Astrocyte (in vitro differentiated cells and primary cell): ENCODE results near the gene DCLK2. TPM values are rescaled to one million over a fixed set of nuclear protein-coding genes. Genes with fewer than 3 reads are reported as not detected.

ENCODE experiments used
- DNase-seq: peaks from one replicate; pipeline ENCODE4 v3.0.0-alpha.2; 2010; ENCODE audit warnings: low read depth
- FAIRE-seq: peaks from 2 replicates; lab custom pipeline; 2011; peaks lifted over from hg19 to GRCh38; lab: Jason Lieb, UNC
- H2AFZ ChIP-seq: 2 replicates; pipeline ENCODE4 v1.6.0; 2012; ENCODE audit warnings: low read depth, low read length, inconsistent platforms
- H3K27ac ChIP-seq: 2 replicates; pipeline ENCODE4 v1.5.1; 2011; ENCODE audit warnings: low read depth, low read length, inconsistent platforms
- H3K27me3 ChIP-seq: 2 replicates; pipeline ENCODE4 v1.6.0; 2011; ENCODE audit warnings: low read length, inconsistent platforms; ENCODE audit not compliant: insufficient read depth
- H3K36me3 ChIP-seq: 2 replicates; pipeline ENCODE4 v1.5.1; 2011; ENCODE audit warnings: low read length, inconsistent platforms; ENCODE audit not compliant: insufficient read depth
- H3K4me1 ChIP-seq: 2 replicates; pipeline ENCODE4 v1.5.1; 2011; ENCODE audit warnings: low read length, inconsistent platforms; ENCODE audit not compliant: insufficient read depth
- H3K4me2 ChIP-seq: 2 replicates; pipeline ENCODE4 v1.6.0; 2012; ENCODE audit warnings: low read length, inconsistent platforms
- H3K4me3 ChIP-seq: 2 replicates; pipeline ENCODE4 v1.5.1; 2011; ENCODE audit warnings: low read depth, mild to moderate bottlenecking, low read length, inconsistent platforms; ENCODE audit not compliant: insufficient read depth
- H3K79me2 ChIP-seq: 2 replicates; pipeline ENCODE4 v1.6.0; 2012; ENCODE audit warnings: mild to moderate bottlenecking, low read length, inconsistent platforms; ENCODE audit not compliant: insufficient read depth
- H3K9ac ChIP-seq: 2 replicates; pipeline ENCODE4 v1.6.0; 2012; ENCODE audit warnings: mild to moderate bottlenecking, low read length, inconsistent platforms
- H3K9me3 ChIP-seq: 2 replicates; pipeline ENCODE4 v1.5.1; 2012; ENCODE audit warnings: low read depth, mild to moderate bottlenecking, low read length, inconsistent platforms; ENCODE audit not compliant: insufficient read depth
- H4K20me1 ChIP-seq: 2 replicates; pipeline ENCODE4 v1.6.0; 2012; ENCODE audit warnings: low read length, inconsistent platforms; ENCODE audit not compliant: insufficient read depth
- H3K27ac Mint-ChIP-seq: one replicate; pipeline ENCODE4 v1.8.0; 2021; ENCODE audit warnings: mild to moderate bottlenecking, mixed read lengths; ENCODE audit not compliant: unreplicated experiment
- H3K27me3 Mint-ChIP-seq: one replicate; pipeline ENCODE4 v1.8.0; 2021; ENCODE audit warnings: low read depth, mixed read lengths; ENCODE audit not compliant: unreplicated experiment
- H3K36me3 Mint-ChIP-seq: one replicate; pipeline ENCODE4 v1.8.0; 2021; ENCODE audit warnings: low read depth, mixed read lengths; ENCODE audit not compliant: unreplicated experiment
- H3K4me1 Mint-ChIP-seq: one replicate; pipeline ENCODE4 v1.8.0; 2021; ENCODE audit warnings: low read depth, mixed read lengths; ENCODE audit not compliant: unreplicated experiment
- H3K4me3 Mint-ChIP-seq: one replicate; pipeline ENCODE4 v1.8.0; 2021; ENCODE audit warnings: mild to moderate bottlenecking, moderate library complexity, mixed read lengths; ENCODE audit not compliant: unreplicated experiment
- H3K9me3 Mint-ChIP-seq: one replicate; pipeline ENCODE4 v1.8.0; 2021; ENCODE audit warnings: mild to moderate bottlenecking, mixed read lengths; ENCODE audit not compliant: unreplicated experiment
- CTCF ChIP-seq: IDR thresholded peaks from 2 replicates; pipeline ENCODE4 v1.5.1; 2011; ENCODE audit warnings: low read depth, mild to moderate bottlenecking, inconsistent platforms, low read length, moderate library complexity; ENCODE audit not compliant: insufficient read depth
- EZH2 ChIP-seq: IDR thresholded peaks from 2 replicates; pipeline ENCODE4 v1.6.1; 2012; ENCODE audit warnings: mild to moderate bottlenecking, low read length, inconsistent platforms; ENCODE audit not compliant: insufficient read depth
- total RNA-seq: library from RNA; stranded (reverse); gene quantifications from 2 replicates; pipeline ENCODE4 v1.2.1, GENCODE V29; 2021

The DCLK2 gene
- total RNA-seq, 1 donor from 2014 or later: 6.2 TPM

GRCh38 chr4:150264595-150265161 lies 186.4 kb downstream of the DCLK2 start:
- peaks cover 8% of the 10 kb centered on the region for H3K9me3 Mint-ChIP-seq
- Histone ChIP-seq H4K20me1 (no peaks in the 10 kb centered on the region), H3K79me2 (no peaks in the 10 kb centered on the region), H3K4me3 (no peak overlapping the region), H3K36me3 (peaks cover 11% of the 10 kb centered on the region), H3K27me3 (no peaks in the 10 kb centered on the region), H3K4me1 (peaks cover 7% of the 10 kb centered on the region), H3K27ac (no peak overlapping the region), H3K9ac (no peak overlapping the region), H2AFZ (no peak overlapping the region), H3K9me3 (no peaks in the 10 kb centered on the region), H3K4me2 (no peak overlapping the region)
- H3K27ac Mint-ChIP-seq: no peak overlapping the region
- H3K36me3 Mint-ChIP-seq: peaks cover 29% of the 10 kb centered on the region
- FAIRE-seq: no peak
- no peaks in the 10 kb centered on the region for H3K27me3 Mint-ChIP-seq
- no peak overlapping the region for H3K4me3 Mint-ChIP-seq
- H3K4me1 Mint-ChIP-seq: peaks cover 15% of the 10 kb centered on the region
- DNase-seq: no peak
- no peak for TF ChIP-seq EZH2
- TF ChIP-seq CTCF: no peak

- no peak overlapping the region for H3K4me3 ChIP-seq
- peaks cover 5% of the 10 kb centered on the region for H3K36me3 ChIP-seq
- H3K36me3 Mint-ChIP-seq: peaks cover 24% of the 10 kb centered on the region
- FAIRE-seq (no peak), DNase-seq (peak; percentile 61)
- H3K9me3 ChIP-seq: no peaks in the 10 kb centered on the region
- H3K27me3 ChIP-seq: no peaks in the 10 kb centered on the region
- no peak overlapping the region for H3K4me2 ChIP-seq
- no peaks in the 10 kb centered on the region for H4K20me1 ChIP-seq
- H3K4me3 Mint-ChIP-seq: no peak overlapping the region
- H3K27ac ChIP-seq: no peak overlapping the region
- no peak overlapping the region for H3K9ac ChIP-seq
- no peaks in the 10 kb centered on the region for H3K27me3 Mint-ChIP-seq
- peaks cover 7% of the 10 kb centered on the region for H3K4me1 ChIP-seq
- no peaks in the 10 kb centered on the region for H3K79me2 ChIP-seq
- H3K27ac Mint-ChIP-seq: peak overlapping the region; percentile 36
- TF ChIP-seq EZH2 (no peak), CTCF (no peak)
- H2AFZ ChIP-seq: no peak overlapping the region
- H3K4me1 Mint-ChIP-seq: peaks cover 15% of the 10 kb centered on the region
- peaks cover 8% of the 10 kb centered on the region for H3K9me3 Mint-ChIP-seq
These were observed 187.6 kb downstream of the DCLK2 start for GRCh38 chr4:150265806-150266205.

DNA sequence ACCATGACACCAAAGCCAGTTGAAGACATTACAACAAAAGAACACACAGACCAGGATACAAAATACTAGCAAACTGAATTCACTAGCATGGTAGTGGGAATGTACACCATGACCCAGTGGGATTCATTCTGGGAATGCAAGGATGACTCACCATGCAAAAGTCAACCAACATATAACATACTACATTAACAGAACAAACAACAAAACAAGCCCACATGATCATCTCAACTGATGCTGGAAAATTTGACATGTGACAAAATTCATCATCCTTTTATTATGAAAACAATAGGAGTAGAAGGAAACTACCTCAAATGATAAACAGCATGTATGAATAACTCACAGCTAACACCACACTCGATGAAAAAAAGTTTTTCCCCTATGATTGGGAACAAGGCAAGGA lies 190.2 kb downstream of the DCLK2 start:
- Histone ChIP-seq H3K4me3 (no peak overlapping the region), H3K4me2 (no peak overlapping the region), H3K27me3 (no peaks in the 10 kb centered on the region), H2AFZ (no peak overlapping the region), H3K79me2 (no peaks in the 10 kb centered on the region), H3K36me3 (peaks cover 5% of the 10 kb centered on the region), H3K27ac (no peak overlapping the region), H4K20me1 (no peaks in the 10 kb centered on the region), H3K4me1 (peaks cover 7% of the 10 kb centered on the region), H3K9me3 (no peaks in the 10 kb centered on the region), H3K9ac (no peak overlapping the region)
- no peaks in the 10 kb centered on the region for H3K27me3 Mint-ChIP-seq
- peaks cover 19% of the 10 kb centered on the region for H3K36me3 Mint-ChIP-seq
- H3K4me1 Mint-ChIP-seq: peaks cover 15% of the 10 kb centered on the region
- no peak for FAIRE-seq
- no peak for DNase-seq
- H3K4me3 Mint-ChIP-seq: no peak overlapping the region
- H3K9me3 Mint-ChIP-seq: peaks cover 13% of the 10 kb centered on the region
- TF ChIP-seq EZH2: no peak
- no peak for TF ChIP-seq CTCF
- no peak overlapping the region for H3K27ac Mint-ChIP-seq
